ENCODE data around the gene ETAA1.

GRCh38 chr2:67448648-67449047 lies 51.5 kb downstream of the ETAA1 start:
- TF ChIP-seq POLR2A (IDR thresholded peaks at IDR 0.05) = no peak
- no peak for TF ChIP-seq CTCF (IDR thresholded peaks at IDR 0.05)

Data from esophagus squamous epithelium (tissue), 4 donors.